Caco-2 (cell line): Measurements from ENCODE around the gene CPNE2. TPM values are rescaled to one million over a fixed set of nuclear protein-coding genes. Genes with fewer than 3 reads are reported as not detected.
A peak's percentile ranks its signal among the peaks of the same experiment; 100 is the strongest.

Experiments used
- BruUV-seq: library from RNA; stranded (reverse); fragments of 400-500 nt; replicated peaks from 2 replicates; lab custom pipeline; 2021; lab: Mats Ljungman, UMichigan
- CTCF ChIA-PET: fragments of 300-600 bp; sonication (Branson Sonifier 250); formaldehyde crosslinking; loops from one replicate; lab custom pipeline; 2022; ENCODE audit warnings: antibody characterized with exemption; lab: Charles Lee
- POLR2A ChIA-PET: fragments of 300-600 bp; sonication (Branson Sonifier 250); formaldehyde crosslinking; loops from one replicate; lab custom pipeline; 2022; ENCODE audit warnings: antibody characterized with exemption; lab: Charles Lee
- DNase-seq, 2 experiments: peaks; one replicate each; pipeline versions ENCODE4 v3.0.0 to v3.0.0-alpha.2; 2020 to 2022
- H3K27me3 ChIP-seq: replicated peaks from 2 replicates; pipeline ENCODE4 v1.6.0; 2011; ENCODE audit warnings: low read length; ENCODE audit not compliant: control insufficient read depth, insufficient read depth
- H3K36me3 ChIP-seq: 2 replicates; pipeline ENCODE4 v1.5.1; 2011; ENCODE audit warnings: low read length; ENCODE audit not compliant: control insufficient read depth, insufficient read depth
- H3K4me1 ChIP-seq: fragments of 250-450 bp; sonication (Bioruptor Pico); 2 replicates; pipeline ENCODE4 v1.5.1; 2020; ENCODE audit warnings: mild to moderate bottlenecking
- H3K4me3 ChIP-seq: 2 replicates; pipeline ENCODE4 v1.5.1; 2011; ENCODE audit warnings: low read depth, mild to moderate bottlenecking, control low read depth, low read length
- H3K9me3 ChIP-seq: fragments of 250-450 bp; sonication (Bioruptor Pico); 2 replicates; pipeline ENCODE4 v1.5.1; 2020; ENCODE audit warnings: mild to moderate bottlenecking, moderate library complexity
- H3K27ac Mint-ChIP-seq: one replicate; pipeline ENCODE4 v1.8.0; 2022; ENCODE audit warnings: mixed read lengths; ENCODE audit not compliant: unreplicated experiment
- H3K27me3 Mint-ChIP-seq: one replicate; pipeline ENCODE4 v1.8.0; 2022; ENCODE audit warnings: mixed read lengths; ENCODE audit not compliant: insufficient read depth, unreplicated experiment
- H3K36me3 Mint-ChIP-seq: one replicate; pipeline ENCODE4 v1.8.0; 2022; ENCODE audit warnings: mild to moderate bottlenecking, mixed read lengths; ENCODE audit not compliant: insufficient read depth, unreplicated experiment
- H3K4me1 Mint-ChIP-seq: one replicate; pipeline ENCODE4 v1.8.0; 2022; ENCODE audit warnings: low read depth, mixed read lengths; ENCODE audit not compliant: unreplicated experiment
- H3K4me3 Mint-ChIP-seq: one replicate; pipeline ENCODE4 v1.8.0; 2022; ENCODE audit warnings: mild to moderate bottlenecking, moderate library complexity, mixed read lengths; ENCODE audit not compliant: unreplicated experiment
- H3K9me3 Mint-ChIP-seq: one replicate; pipeline ENCODE4 v1.8.0; 2022; ENCODE audit warnings: mixed read lengths; ENCODE audit not compliant: unreplicated experiment
- intact Hi-C: fragments of 100-400 bp; cut with micrococcal nuclease; formaldehyde crosslinking; loops from one replicate; pipeline ENCODE4 v1.10.0; 2022; ENCODE audit not compliant: unreplicated experiment
- total RNA-seq: library from RNA; stranded (reverse); gene quantifications from 2 replicates; pipeline ENCODE4 v1.2.3, GENCODE V29; 2022
- TF ChIP-seq, protein P1 (sequence below), 2 experiments: fragments of 200-600 bp in 1 of 2; IDR thresholded peaks; 1 replicate in 1 of 2; 2 replicates in 1 of 2; pipeline versions ENCODE4 v1.5.1 to v1.8.0; 2011 to 2022; ENCODE audit warnings: antibody characterized with exemption in 1 of 2, control low read depth in 1 of 2, inconsistent platforms in 1 of 2, low read depth in 1 of 2, low read length in 1 of 2, mild to moderate bottlenecking in 1 of 2, moderate library complexity in 1 of 2; ENCODE audit not compliant: insufficient read depth in 1 of 2, severe bottlenecking in 1 of 2, unreplicated experiment in 1 of 2

The CPNE2 gene
- total RNA-seq, 1 experiment from 2014 or later: 46.3 TPM

DNA sequence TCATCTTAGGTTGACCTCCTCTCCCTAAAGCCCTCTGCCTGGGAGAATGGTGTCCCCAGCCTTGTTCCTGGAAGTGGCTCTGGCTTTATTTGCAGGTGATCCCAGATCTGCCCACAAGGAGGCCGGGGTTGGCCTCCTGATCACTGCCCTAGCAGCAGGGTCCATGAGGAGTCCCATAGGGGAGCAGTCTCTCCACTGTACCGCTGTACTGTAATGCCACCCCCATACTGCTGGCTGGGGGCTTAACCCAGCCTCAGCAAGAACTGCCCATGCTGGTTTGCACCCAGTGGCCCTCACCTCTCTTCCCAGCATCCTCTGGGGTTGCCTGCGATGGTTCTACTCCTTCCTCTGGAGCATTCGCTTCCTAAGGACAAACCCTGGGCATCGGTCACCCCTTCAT, 54.4 kb downstream of the CPNE2 start:
- intact Hi-C loops: loop anchor here (1.0 to 5.0 kb wide), 2 partner anchors 22 to 54 kb away; partner anchors contain the start of gene CPNE2
- H3K36me3 Mint-ChIP-seq: peaks cover 14% of the 10 kb centered on the region
- TF ChIP-seq, protein P1, sequence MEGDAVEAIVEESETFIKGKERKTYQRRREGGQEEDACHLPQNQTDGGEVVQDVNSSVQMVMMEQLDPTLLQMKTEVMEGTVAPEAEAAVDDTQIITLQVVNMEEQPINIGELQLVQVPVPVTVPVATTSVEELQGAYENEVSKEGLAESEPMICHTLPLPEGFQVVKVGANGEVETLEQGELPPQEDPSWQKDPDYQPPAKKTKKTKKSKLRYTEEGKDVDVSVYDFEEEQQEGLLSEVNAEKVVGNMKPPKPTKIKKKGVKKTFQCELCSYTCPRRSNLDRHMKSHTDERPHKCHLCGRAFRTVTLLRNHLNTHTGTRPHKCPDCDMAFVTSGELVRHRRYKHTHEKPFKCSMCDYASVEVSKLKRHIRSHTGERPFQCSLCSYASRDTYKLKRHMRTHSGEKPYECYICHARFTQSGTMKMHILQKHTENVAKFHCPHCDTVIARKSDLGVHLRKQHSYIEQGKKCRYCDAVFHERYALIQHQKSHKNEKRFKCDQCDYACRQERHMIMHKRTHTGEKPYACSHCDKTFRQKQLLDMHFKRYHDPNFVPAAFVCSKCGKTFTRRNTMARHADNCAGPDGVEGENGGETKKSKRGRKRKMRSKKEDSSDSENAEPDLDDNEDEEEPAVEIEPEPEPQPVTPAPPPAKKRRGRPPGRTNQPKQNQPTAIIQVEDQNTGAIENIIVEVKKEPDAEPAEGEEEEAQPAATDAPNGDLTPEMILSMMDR (IDR thresholded peaks at IDR 0.05; ENCODE audit: insufficient read depth in 1 of 2, low read depth in 1 of 2, low read length in 1 of 2, severe bottlenecking in 1 of 2, unreplicated experiment in 1 of 2): peak; percentile 41 to 52
- Histone ChIP-seq H3K27me3 (no peaks in the 10 kb centered on the region), H3K9me3 (no peaks in the 10 kb centered on the region), H3K4me3 (no peak overlapping the region), H3K4me1 (no peaks in the 10 kb centered on the region; the same call in 1 of the 2 replicates), H3K36me3 (no peaks in the 10 kb centered on the region)
- CTCF ChIA-PET: no interaction called here
- no peak overlapping the region for H3K4me3 Mint-ChIP-seq
- POLR2A ChIA-PET: no interaction called here
- DNase-seq: peak in 1 of 2 experiments; percentile 65
- H3K4me1 Mint-ChIP-seq: no peaks in the 10 kb centered on the region
- H3K27me3 Mint-ChIP-seq: no peaks in the 10 kb centered on the region
- no peak overlapping the region for H3K27ac Mint-ChIP-seq
- BruUV-seq: no TSS peak
- no peaks in the 10 kb centered on the region for H3K9me3 Mint-ChIP-seq

DNA sequence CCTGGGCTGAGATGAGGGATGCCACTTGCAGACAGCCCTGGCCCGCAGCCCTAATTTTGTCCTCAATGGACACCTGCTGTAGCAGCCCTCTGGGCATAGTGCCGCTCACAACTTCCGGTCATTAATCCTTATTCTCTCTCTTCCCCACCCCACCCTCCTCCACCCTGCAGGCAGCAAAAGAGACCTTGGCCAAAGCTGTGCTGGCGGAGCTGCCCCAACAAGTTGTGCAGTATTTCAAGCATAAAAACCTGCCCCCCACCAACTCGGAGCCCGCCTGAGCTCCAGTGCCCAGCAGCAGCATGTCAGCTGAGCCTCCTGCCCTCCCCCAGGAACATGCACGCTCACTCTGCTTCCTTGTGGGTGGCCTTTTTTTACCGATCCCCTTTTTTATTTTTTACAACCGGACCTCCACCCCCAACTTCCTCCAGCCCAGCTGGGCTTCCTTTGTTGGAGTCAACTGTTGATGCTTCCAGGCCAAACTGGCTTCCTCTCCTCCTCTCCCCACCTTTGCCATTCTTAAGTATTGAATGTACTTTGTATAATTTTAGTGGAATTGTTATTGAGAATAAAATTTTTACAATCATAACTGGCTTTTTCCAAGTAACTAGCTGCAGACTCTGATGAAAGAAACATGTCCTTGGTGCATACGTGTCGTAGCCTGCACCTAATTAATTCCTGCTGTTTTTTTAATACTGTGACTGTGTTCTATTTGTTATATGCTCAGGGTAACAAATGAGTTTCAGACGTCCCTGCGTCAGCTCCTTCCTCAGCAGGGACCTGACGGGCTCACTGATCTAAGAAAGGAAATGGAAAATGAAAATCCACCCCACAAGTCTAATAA, 55.2 kb downstream of the CPNE2 start:
- no TSS peak for BruUV-seq
- Histone ChIP-seq H3K36me3 (no peaks in the 10 kb centered on the region), H3K4me1 (no peaks in the 10 kb centered on the region; the same call in 1 of the 2 replicates), H3K27me3 (no peaks in the 10 kb centered on the region), H3K4me3 (no peak overlapping the region), H3K9me3 (no peaks in the 10 kb centered on the region)
- Mint-ChIP-seq H3K27me3 (no peaks in the 10 kb centered on the region), H3K27ac (no peak overlapping the region), H3K9me3 (no peaks in the 10 kb centered on the region), H3K36me3 (peaks cover 17% of the 10 kb centered on the region), H3K4me1 (no peaks in the 10 kb centered on the region), H3K4me3 (no peak overlapping the region)
- POLR2A ChIA-PET: no interaction called here
- intact Hi-C loops: loop anchor here (5.0 kb wide), 1 partner anchor 55 kb away; the partner anchor contains the start of gene CPNE2
- CTCF ChIA-PET: no interaction called here
- TF ChIP-seq, protein P1 (IDR thresholded peaks at IDR 0.05; ENCODE audit: insufficient read depth in 1 of 2, low read depth in 1 of 2, low read length in 1 of 2, severe bottlenecking in 1 of 2, unreplicated experiment in 1 of 2): no peak
- DNase-seq: no peak

- CTCF ChIA-PET: interaction anchor here (0.6 to 1.1 kb wide), 2 partner anchors 13 to 56 kb away, joined by 3 to 4 read pairs; partner anchors contain the start of gene CPNE2
- Histone ChIP-seq H3K27me3 (no peaks in the 10 kb centered on the region), H3K4me1 (no peaks in the 10 kb centered on the region; the same call in 1 of the 2 replicates), H3K4me3 (no peak overlapping the region), H3K36me3 (peaks cover 2% of the 10 kb centered on the region), H3K9me3 (no peaks in the 10 kb centered on the region)
- Mint-ChIP-seq H3K4me1 (no peaks in the 10 kb centered on the region), H3K27me3 (no peaks in the 10 kb centered on the region), H3K4me3 (no peak overlapping the region), H3K9me3 (no peaks in the 10 kb centered on the region), H3K27ac (no peak overlapping the region), H3K36me3 (peaks cover 22% of the 10 kb centered on the region)
- intact Hi-C loops: loop anchor here (5.0 kb wide), 1 partner anchor 56 kb away; the partner anchor contains the start of gene CPNE2
- POLR2A ChIA-PET: no interaction called here
- no TSS peak for BruUV-seq
- TF ChIP-seq, protein P1 (IDR thresholded peaks at IDR 0.05; ENCODE audit: insufficient read depth in 1 of 2, low read depth in 1 of 2, low read length in 1 of 2, severe bottlenecking in 1 of 2, unreplicated experiment in 1 of 2): no peak
- DNase-seq: no peak
These were observed 56.1 kb downstream of the CPNE2 start for GRCh38 chr16:57148481-57148880.
